Adrenal gland (tissue), 5 donors: ENCODE measurements around the gene RPL10.

Experiments used
- POLR2A ChIP-seq, 2 donors: fragments of 450-650 bp; IDR thresholded peaks; one replicate each; pipeline ENCODE4 v1.6.1; 2017; ENCODE audit warnings: antibody characterized with exemption in 2 of 2, mild to moderate bottlenecking in 2 of 2, moderate library complexity in 1 of 2
- TF ChIP-seq, protein P1 (sequence below), 6 experiments: fragments of 450-650 bp in 4 of 6; fragments of 200-600 bp in 2 of 6; sonication (generic) in 1 of 6; IDR thresholded peaks; 1 replicate in 5 of 6; 2 replicates in 1 of 6; pipeline versions ENCODE4 v1.5.1 to v1.8.0; 2016 to 2021; ENCODE audit warnings: antibody characterized with exemption in 6 of 6, mild to moderate bottlenecking in 2 of 6, moderate library complexity in 1 of 6
- donor health status: DM: no; HTN: no; CAD: no.

GRCh38 chrX:154443479-154443910, 45.3 kb downstream of the RPL10 start:
- TF ChIP-seq, protein P1, sequence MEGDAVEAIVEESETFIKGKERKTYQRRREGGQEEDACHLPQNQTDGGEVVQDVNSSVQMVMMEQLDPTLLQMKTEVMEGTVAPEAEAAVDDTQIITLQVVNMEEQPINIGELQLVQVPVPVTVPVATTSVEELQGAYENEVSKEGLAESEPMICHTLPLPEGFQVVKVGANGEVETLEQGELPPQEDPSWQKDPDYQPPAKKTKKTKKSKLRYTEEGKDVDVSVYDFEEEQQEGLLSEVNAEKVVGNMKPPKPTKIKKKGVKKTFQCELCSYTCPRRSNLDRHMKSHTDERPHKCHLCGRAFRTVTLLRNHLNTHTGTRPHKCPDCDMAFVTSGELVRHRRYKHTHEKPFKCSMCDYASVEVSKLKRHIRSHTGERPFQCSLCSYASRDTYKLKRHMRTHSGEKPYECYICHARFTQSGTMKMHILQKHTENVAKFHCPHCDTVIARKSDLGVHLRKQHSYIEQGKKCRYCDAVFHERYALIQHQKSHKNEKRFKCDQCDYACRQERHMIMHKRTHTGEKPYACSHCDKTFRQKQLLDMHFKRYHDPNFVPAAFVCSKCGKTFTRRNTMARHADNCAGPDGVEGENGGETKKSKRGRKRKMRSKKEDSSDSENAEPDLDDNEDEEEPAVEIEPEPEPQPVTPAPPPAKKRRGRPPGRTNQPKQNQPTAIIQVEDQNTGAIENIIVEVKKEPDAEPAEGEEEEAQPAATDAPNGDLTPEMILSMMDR (IDR thresholded peaks at IDR 0.05): no peak
- TF ChIP-seq POLR2A (IDR thresholded peaks at IDR 0.05): no peak
